LNCaP clone FGC (cell line): ENCODE measurements around the gene ANKRD10.

Experiments used
- DNase-seq: peaks from one replicate; pipeline ENCODE4 v3.0.0-alpha.2; 2011; ENCODE audit warnings: low read depth
- H3K4me3 ChIP-seq: 2 replicates; pipeline ENCODE4 v1.5.1; 2011; ENCODE audit warnings: mild to moderate bottlenecking, low read depth, low read length, control low read depth
- CTCF ChIP-seq: IDR thresholded peaks from 2 replicates; pipeline ENCODE4 v1.5.1; 2012; ENCODE audit warnings: mild to moderate bottlenecking; ENCODE audit not compliant: control insufficient read depth, insufficient read depth; ENCODE audit errors: extremely low read depth

The ANKRD10 gene

GRCh38 chr13:110920038-110920437, 5.2 kb upstream of the ANKRD10 start:
- H3K4me3 ChIP-seq = no peak overlapping the region
- DNase-seq = no peak
- no peak for TF ChIP-seq CTCF

GRCh38 chr13:110916301-110917142, 1.7 kb upstream of the ANKRD10 start:
- no peak for TF ChIP-seq CTCF
- H3K4me3 ChIP-seq = peak overlapping the region; percentile 69
- no peak for DNase-seq

- DNase-seq = no peak
- peak overlapping the region; percentile 69 for H3K4me3 ChIP-seq
- no peak for TF ChIP-seq CTCF
Measured at GRCh38 chr13:110915874-110916206, 971 bp upstream of the ANKRD10 start.

- TF ChIP-seq CTCF = no peak
- DNase-seq = no peak
- peak overlapping the region; percentile 80 for H3K4me3 ChIP-seq
Measured at GRCh38 chr13:110914331-110915056, 375 bp downstream of the ANKRD10 start.

GRCh38 chr13:110914081-110914330, 863 bp downstream of the ANKRD10 start:
- no peak for DNase-seq
- H3K4me3 ChIP-seq = peak overlapping the region; percentile 80
- no peak for TF ChIP-seq CTCF

GRCh38 chr13:110913322-110914080, 1.4 kb downstream of the ANKRD10 start:
- no peak for TF ChIP-seq CTCF
- H3K4me3 ChIP-seq = peak overlapping the region; percentile 80
- DNase-seq = no peak
